OCI-LY1 (cell line): ENCODE data around the gene CTNNA2.

Experiments used
- H2AFZ ChIP-seq: fragments of 200-600 bp; sonication (generic), shearing (Covaris generic); 2 replicates; pipeline ENCODE4 v1.6.0; 2014; ENCODE audit warnings: antibody characterized with exemption, mild to moderate bottlenecking, low read length
- H3F3A ChIP-seq: fragments of 200-600 bp; sonication (generic), shearing (Covaris generic); 2 replicates; pipeline ENCODE4 v1.6.0; 2014; ENCODE audit warnings: mild to moderate bottlenecking, antibody characterized with exemption, low read length, moderate library complexity; ENCODE audit not compliant: insufficient read depth
- H3K27ac ChIP-seq: fragments of 200-600 bp; sonication (generic); 2 replicates; pipeline ENCODE4 v1.5.1; 2014; ENCODE audit warnings: low read length, mixed run types, mild to moderate bottlenecking, low read depth; ENCODE audit not compliant: poor library complexity, severe bottlenecking
- H3K27me3 ChIP-seq: fragments of 200-600 bp; sonication (generic); 2 replicates; pipeline ENCODE4 v1.6.0; 2014; ENCODE audit warnings: antibody characterized with exemption, mild to moderate bottlenecking, low read length, moderate library complexity; ENCODE audit not compliant: insufficient read depth
- H3K36me3 ChIP-seq: fragments of 200-600 bp; sonication (generic); 2 replicates; pipeline ENCODE4 v1.6.1; 2014; ENCODE audit warnings: mild to moderate bottlenecking, antibody characterized with exemption, low read length, moderate library complexity, mixed read lengths; ENCODE audit not compliant: insufficient read depth
- H3K4me1 ChIP-seq: fragments of 200-600 bp; sonication (generic); 2 replicates; pipeline ENCODE4 v1.5.1; 2014; ENCODE audit warnings: mild to moderate bottlenecking, low read length, moderate library complexity; ENCODE audit not compliant: insufficient read depth, severe bottlenecking
- H3K4me2 ChIP-seq: fragments of 200-600 bp; sonication (generic), shearing (Covaris generic); 2 replicates; pipeline ENCODE4 v1.6.1; 2014; ENCODE audit warnings: low read length
- H3K4me3 ChIP-seq: fragments of 200-600 bp; sonication (generic); 2 replicates; pipeline ENCODE4 v1.5.1; 2014; ENCODE audit warnings: low read length, low read depth, mild to moderate bottlenecking, mixed read lengths; ENCODE audit not compliant: poor library complexity, severe bottlenecking
- H3K79me2 ChIP-seq: fragments of 200-600 bp; shearing (Covaris generic); 2 replicates; pipeline ENCODE4 v1.6.1; 2016; ENCODE audit warnings: mixed run types, low read length, mixed read lengths; ENCODE audit not compliant: insufficient read depth
- H3K9ac ChIP-seq: fragments of 200-600 bp; sonication (generic), shearing (Covaris generic); 2 replicates; pipeline ENCODE4 v1.6.1; 2014; ENCODE audit warnings: mild to moderate bottlenecking, low read length, mixed read lengths
- H3K9me2 ChIP-seq: fragments of 200-600 bp; sonication (generic), shearing (Covaris generic); 2 replicates; pipeline ENCODE4 v1.6.1; 2014; ENCODE audit warnings: low read depth, mild to moderate bottlenecking, low read length, mixed read lengths
- H3K9me3 ChIP-seq: fragments of 200-600 bp; shearing (Covaris generic); 2 replicates; pipeline ENCODE4 v1.6.1; 2014; ENCODE audit warnings: low read length, mixed read lengths
- H4K20me1 ChIP-seq: fragments of 200-600 bp; sonication (generic), shearing (Covaris generic); 2 replicates; pipeline ENCODE4 v1.6.0; 2016; ENCODE audit warnings: mild to moderate bottlenecking, low read length; ENCODE audit not compliant: insufficient read depth
- CTCF ChIP-seq: fragments of 200-600 bp; sonication (generic), shearing (Covaris generic); IDR thresholded peaks from 2 replicates; pipeline ENCODE4 v1.5.1; 2017; ENCODE audit warnings: mild to moderate bottlenecking, antibody characterized with exemption, low read length, moderate library complexity, mixed read lengths
- EZH2 ChIP-seq: fragments of 200-600 bp; sonication (generic), shearing (Covaris generic); IDR thresholded peaks from 2 replicates; pipeline ENCODE4 v1.8.0; 2017; ENCODE audit warnings: borderline replicate concordance, mixed run types, mild to moderate bottlenecking, antibody characterized with exemption, low read length, moderate library complexity, mixed read lengths

The CTNNA2 gene

GRCh38 chr2:79792090-79792489 lies 279.2 kb downstream of the CTNNA2 start:
- H3F3A ChIP-seq: no peaks in the 10 kb centered on the region
- no peak overlapping the region for H3K4me2 ChIP-seq
- H3K9me2 ChIP-seq: no peaks in the 10 kb centered on the region
- H3K4me1 ChIP-seq: no peaks in the 10 kb centered on the region
- no peaks in the 10 kb centered on the region for H4K20me1 ChIP-seq
- H3K4me3 ChIP-seq: no peak overlapping the region
- H3K36me3 ChIP-seq: no peaks in the 10 kb centered on the region
- TF ChIP-seq EZH2: no peak
- no peak for TF ChIP-seq CTCF
- no peaks in the 10 kb centered on the region for H3K79me2 ChIP-seq
- no peaks in the 10 kb centered on the region for H3K9me3 ChIP-seq
- H3K9ac ChIP-seq: no peak overlapping the region
- no peaks in the 10 kb centered on the region for H3K27me3 ChIP-seq
- no peak overlapping the region for H3K27ac ChIP-seq
- no peak overlapping the region for H2AFZ ChIP-seq

- TF ChIP-seq EZH2 (no peak), CTCF (no peak)
- Histone ChIP-seq H3K27ac (no peak overlapping the region), H4K20me1 (no peaks in the 10 kb centered on the region), H3K9ac (no peak overlapping the region), H3K4me2 (no peak overlapping the region), H3K9me2 (no peaks in the 10 kb centered on the region), H3K4me1 (no peaks in the 10 kb centered on the region), H3F3A (no peaks in the 10 kb centered on the region), H3K4me3 (no peak overlapping the region), H3K27me3 (no peaks in the 10 kb centered on the region), H3K9me3 (no peaks in the 10 kb centered on the region), H3K36me3 (no peaks in the 10 kb centered on the region), H3K79me2 (no peaks in the 10 kb centered on the region), H2AFZ (no peak overlapping the region)
These were observed 280.2 kb downstream of the CTNNA2 start for GRCh38 chr2:79793006-79793405.

- H3K79me2 ChIP-seq: no peaks in the 10 kb centered on the region
- no peaks in the 10 kb centered on the region for H3K9me2 ChIP-seq
- H2AFZ ChIP-seq: no peak overlapping the region
- no peaks in the 10 kb centered on the region for H4K20me1 ChIP-seq
- H3K36me3 ChIP-seq: no peaks in the 10 kb centered on the region
- H3K9me3 ChIP-seq: no peaks in the 10 kb centered on the region
- H3K27ac ChIP-seq: no peak overlapping the region
- H3K9ac ChIP-seq: no peak overlapping the region
- H3K4me3 ChIP-seq: no peak overlapping the region
- TF ChIP-seq CTCF (no peak), EZH2 (no peak)
- H3K4me1 ChIP-seq: no peaks in the 10 kb centered on the region
- H3K4me2 ChIP-seq: no peak overlapping the region
- no peaks in the 10 kb centered on the region for H3F3A ChIP-seq
- no peaks in the 10 kb centered on the region for H3K27me3 ChIP-seq
These were observed 283.8 kb downstream of the CTNNA2 start for GRCh38 chr2:79796641-79797040.
